ENCODE measurements around the gene LARP4B.

The LARP4B gene

DNA sequence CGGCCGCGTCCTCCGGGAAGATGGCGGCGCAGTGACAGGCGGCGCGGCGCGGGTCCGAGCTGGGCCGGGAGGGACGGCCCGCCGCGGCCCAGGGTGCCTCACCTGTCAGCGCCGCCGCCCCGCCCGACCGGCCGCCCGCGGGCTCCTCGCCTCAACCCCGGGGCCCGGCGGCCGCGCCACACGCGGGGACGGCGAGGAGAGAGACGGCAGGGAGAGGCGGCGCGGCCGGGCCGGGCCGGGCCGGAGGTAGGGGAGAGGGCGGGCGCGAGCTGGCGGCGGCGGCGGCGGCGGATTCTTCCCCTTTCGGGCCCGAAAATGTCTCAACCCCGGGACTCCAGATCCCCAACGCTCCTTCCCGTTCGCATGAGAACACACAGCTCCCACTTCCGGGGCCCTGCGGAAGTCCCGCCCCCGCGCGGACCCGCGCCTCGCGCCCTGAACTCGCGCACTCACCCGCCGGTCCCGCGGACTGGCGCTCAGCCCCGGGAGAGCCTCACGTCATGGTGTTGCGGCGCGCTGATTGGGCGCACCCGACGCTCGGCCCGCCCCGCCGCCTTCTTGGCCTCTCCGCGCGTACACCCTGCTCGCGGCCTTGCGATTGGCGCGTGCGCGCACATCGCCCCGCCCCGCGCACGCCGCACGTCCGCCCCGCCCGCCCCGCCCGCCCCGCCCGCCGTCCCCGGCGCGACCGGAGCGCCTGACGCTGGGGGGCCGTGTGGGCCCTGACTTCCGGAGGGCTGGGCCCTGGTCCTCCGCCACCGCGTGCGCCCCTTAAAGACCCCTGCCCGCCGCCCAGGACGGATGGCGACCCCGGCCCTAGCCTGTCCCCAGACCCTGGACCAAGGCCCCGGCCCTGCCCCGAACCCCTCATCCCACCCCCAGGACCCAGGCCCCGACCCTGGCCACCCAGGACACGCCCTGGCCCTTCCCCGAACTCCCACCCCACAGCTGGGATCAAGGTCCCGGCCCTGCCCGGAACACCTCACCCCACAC, at the start of gene LARP4B:
TSS of gene LARP4B (minus strand) at position 380 of the 993 bp plus-strand sequence. CDS start 45,984 bp downstream, outside the sequence.
- H3K36me3 ChIP-seq, result peaks cover 6% of the 10 kb centered on the region
- TF ChIP-seq Cebpa-rat (IDR thresholded peaks at IDR 0.05), result no peak
- peaks cover 48% of the 10 kb centered on the region for H4K20me1 ChIP-seq
- H3K4me1 ChIP-seq, result peaks cover 71% of the 10 kb centered on the region
- no peaks in the 10 kb centered on the region for H3K27me3 ChIP-seq
- peak within 1 kb of the TSS; percentile 93 for H3K4me2 ChIP-seq
- H3K4me3 ChIP-seq, result peak within 1 kb of the TSS; percentile 98
- no peaks in the 10 kb centered on the region for H3K9me3 ChIP-seq
- peak within 1 kb of the TSS; percentile 98 for H3K27ac ChIP-seq
- peak within 1 kb of the TSS; percentile 98 for H3K9ac ChIP-seq

DNA sequence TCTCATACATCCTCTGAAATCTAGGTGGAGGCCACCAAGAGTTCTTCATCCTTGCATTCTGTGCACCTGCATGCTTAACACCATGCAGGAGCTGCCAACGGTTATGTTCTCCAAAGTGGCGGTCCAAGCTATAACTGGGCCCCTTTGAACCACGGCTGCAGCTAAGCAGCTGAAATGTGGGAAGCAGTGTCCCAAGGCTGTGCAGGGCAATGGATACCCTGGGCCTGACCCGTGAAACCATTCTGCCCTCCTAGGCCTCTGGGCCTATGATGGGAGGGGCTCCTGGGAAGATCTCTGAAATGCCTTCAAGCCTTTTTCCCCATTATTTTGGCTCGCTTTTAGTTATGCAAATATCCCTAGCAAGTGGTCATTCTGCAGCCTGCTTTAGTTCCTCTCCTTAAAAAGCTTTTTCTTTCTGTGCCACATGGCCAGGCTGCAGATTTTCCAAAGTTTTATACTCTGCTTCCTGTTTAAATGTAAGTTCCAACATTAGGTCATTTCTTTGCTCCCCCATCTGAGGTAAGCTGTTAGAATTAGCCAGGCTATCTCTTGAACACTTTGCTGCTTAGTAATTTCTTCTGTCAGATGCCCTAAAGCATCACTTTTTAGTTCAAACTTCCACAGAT, 49.1 kb upstream of the LARP4B start:
- Histone ChIP-seq H3K4me2 (no peak overlapping the region), H4K20me1 (no peaks in the 10 kb centered on the region), H3K27me3 (no peaks in the 10 kb centered on the region), H3K9ac (no peak overlapping the region), H3K36me3 (peaks cover 35% of the 10 kb centered on the region), H3K4me1 (peaks cover 1% of the 10 kb centered on the region), H3K9me3 (peaks cover 51% of the 10 kb centered on the region), H3K27ac (no peak overlapping the region), H3K4me3 (no peak overlapping the region)
- no peak for TF ChIP-seq Cebpa-rat (IDR thresholded peaks at IDR 0.05)

DNA sequence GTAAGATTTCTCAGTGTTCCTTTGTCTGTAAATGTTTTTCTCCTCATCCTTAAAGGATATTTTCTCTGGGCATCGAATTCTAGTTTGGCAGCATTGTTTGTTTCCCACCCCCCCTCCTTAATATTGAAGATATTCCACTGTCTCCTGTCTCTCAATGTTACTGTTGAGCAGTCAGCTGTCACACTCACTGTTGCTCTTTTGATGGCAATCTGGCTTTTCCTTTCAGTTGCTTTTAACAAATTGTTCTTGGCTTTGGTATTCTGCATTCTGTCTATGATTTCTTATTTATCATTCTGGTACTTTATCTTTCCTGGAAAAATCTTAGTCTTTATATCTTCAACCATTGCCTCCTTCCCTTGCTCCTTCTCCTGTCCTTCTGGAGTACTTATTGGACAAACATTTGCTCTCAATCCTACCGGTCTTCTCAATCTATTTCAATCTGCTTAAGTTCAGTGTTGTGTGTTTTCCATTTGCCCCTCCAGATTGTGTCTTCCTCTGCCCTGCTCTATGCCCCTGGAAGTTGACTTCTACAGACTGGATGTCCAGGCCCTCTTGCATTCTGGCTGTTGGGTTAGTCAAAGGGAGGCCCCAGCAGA, 47.4 kb upstream of the LARP4B start:
- Histone ChIP-seq H3K9ac (no peak overlapping the region), H3K9me3 (peaks cover 51% of the 10 kb centered on the region), H3K27me3 (no peaks in the 10 kb centered on the region), H3K4me1 (peaks cover 18% of the 10 kb centered on the region), H4K20me1 (no peaks in the 10 kb centered on the region), H3K4me2 (no peak overlapping the region), H3K36me3 (peaks cover 35% of the 10 kb centered on the region), H3K4me3 (no peak overlapping the region), H3K27ac (no peak overlapping the region)
- no peak for TF ChIP-seq Cebpa-rat (IDR thresholded peaks at IDR 0.05)

DNA sequence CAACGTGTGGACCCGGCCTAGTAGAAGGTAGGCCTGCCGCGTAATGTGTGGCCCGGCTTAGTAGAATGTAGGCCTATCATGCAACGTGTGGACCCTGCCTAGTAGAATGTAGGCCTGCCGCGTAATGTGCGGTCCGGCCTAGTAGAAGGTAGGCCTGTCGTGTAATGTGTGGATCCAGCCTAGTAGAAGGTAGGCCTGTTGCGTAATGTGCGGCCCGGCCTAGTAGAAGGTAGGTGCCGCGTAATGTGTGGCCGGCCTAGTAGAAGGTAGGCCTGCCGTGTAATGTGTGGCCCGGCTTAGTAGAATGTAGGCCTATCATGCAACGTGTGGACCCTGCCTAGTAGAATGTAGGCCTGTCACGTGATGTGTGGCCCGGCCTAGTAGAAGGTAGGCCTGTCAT, 44.8 kb upstream of the LARP4B start:
- peaks cover 35% of the 10 kb centered on the region for H3K36me3 ChIP-seq
- H3K4me1 ChIP-seq, result peaks cover 33% of the 10 kb centered on the region
- H3K9me3 ChIP-seq, result peaks cover 47% of the 10 kb centered on the region
- no peak overlapping the region for H3K4me3 ChIP-seq
- no peak overlapping the region for H3K27ac ChIP-seq
- no peak overlapping the region for H3K4me2 ChIP-seq
- H3K9ac ChIP-seq, result no peak overlapping the region
- no peaks in the 10 kb centered on the region for H3K27me3 ChIP-seq
- no peak for TF ChIP-seq Cebpa-rat (IDR thresholded peaks at IDR 0.05)
- H4K20me1 ChIP-seq, result no peaks in the 10 kb centered on the region

DNA sequence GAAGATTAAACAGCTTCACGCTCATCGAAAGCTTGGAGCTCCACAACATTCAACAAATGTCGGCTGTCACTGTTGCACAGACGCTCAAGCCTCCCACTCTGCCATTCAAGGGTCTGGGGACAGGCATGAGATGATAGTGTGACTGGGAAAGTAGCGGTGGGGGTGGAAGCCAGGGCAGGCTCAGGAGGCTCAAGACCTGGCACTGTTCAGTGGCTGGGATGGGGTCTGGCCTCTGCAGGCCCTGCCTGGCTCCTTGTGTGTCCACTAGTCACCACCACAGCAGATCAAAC, 43.2 kb upstream of the LARP4B start:
- Histone ChIP-seq H3K4me3 (no peak overlapping the region), H3K27me3 (no peaks in the 10 kb centered on the region), H3K4me2 (peak overlapping the region; percentile 88), H3K36me3 (peaks cover 22% of the 10 kb centered on the region), H3K4me1 (peaks cover 33% of the 10 kb centered on the region), H3K9me3 (peaks cover 31% of the 10 kb centered on the region), H3K9ac (peak overlapping the region; percentile 53; the same call in 1 of the 2 replicates), H4K20me1 (no peaks in the 10 kb centered on the region), H3K27ac (0 out of 2 replicates have a peak overlapping the region, but pooled peaks have one; percentile 2)
- TF ChIP-seq Cebpa-rat (IDR thresholded peaks at IDR 0.05), result no peak

DNA sequence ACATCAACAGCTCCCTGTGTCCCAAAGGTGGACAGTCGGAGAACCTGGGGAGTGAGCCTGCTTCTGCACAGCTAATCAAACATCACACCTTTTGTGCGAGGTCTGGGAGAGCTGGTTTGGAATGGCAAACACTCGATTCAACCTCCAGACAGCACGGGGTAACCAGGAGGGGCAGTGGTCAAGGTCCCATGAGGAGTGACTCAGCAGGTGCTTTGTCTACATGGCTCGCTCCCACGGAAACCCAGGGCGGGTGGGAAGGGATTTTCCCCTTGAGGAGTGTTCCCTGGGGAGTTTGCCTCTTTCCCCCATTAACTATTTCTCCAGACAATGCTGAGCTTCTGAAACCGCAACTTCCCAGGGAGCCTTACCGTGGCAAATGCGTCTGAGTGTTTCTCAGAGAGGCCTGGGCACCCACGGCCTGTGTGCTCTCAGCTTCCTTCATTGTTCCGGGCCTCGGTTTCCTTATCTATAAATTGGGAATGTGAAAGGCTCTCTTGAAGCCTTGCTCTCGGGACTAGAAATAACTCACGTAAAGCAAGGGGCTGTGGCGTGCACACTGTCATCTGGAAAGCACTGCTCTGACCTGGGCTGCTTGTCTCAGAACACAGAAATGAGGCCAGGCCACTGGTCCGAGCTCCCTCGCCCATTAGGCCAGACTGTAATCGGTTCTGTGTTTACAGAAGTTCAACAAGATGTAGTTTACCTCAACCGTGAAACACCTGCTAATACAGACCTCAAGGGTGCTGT, 42.7 kb upstream of the LARP4B start:
- no peaks in the 10 kb centered on the region for H4K20me1 ChIP-seq

DNA sequence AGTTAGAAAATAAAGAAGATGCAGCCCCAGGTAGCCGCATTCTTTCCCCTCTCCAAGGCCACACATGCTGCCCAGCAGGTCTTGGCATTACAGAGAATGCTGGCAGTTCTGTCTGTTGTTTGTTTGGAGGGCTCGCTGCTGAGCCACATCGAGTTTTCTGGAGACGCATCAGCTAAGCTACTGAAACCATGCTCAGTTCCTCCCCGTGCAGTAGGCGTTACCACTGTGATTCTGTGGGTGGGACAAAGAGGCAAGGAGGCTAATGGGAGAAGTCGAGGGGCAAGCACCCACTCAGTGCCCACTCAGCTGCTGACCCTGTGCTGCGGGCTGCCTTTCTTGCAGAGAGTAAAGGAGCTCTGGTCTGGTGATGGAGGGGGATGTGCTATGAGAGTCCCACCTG, 41.3 kb upstream of the LARP4B start:
- Histone ChIP-seq H3K36me3 (peaks cover 12% of the 10 kb centered on the region), H3K4me1 (peaks cover 33% of the 10 kb centered on the region), H3K9ac (no peak overlapping the region), H3K9me3 (peaks cover 15% of the 10 kb centered on the region; the same call in 1 of the 2 replicates), H4K20me1 (no peaks in the 10 kb centered on the region), H3K27ac (no peak overlapping the region), H3K27me3 (no peaks in the 10 kb centered on the region), H3K4me2 (0 out of 2 replicates have a peak overlapping the region, but pooled peaks have one; percentile 9), H3K4me3 (no peak overlapping the region)
- no peak for TF ChIP-seq Cebpa-rat (IDR thresholded peaks at IDR 0.05)

More for the DNA sequence above, 42.7 kb upstream of the LARP4B start:
- peaks cover 26% of the 10 kb centered on the region for H3K9me3 ChIP-seq
- peaks cover 17% of the 10 kb centered on the region for H3K36me3 ChIP-seq
- peak overlapping the region; percentile 53; the same call in 1 of the 2 replicates for H3K9ac ChIP-seq
- H3K27ac ChIP-seq, result 0 out of 2 replicates have a peak overlapping the region, but pooled peaks have one; percentile 2
- H3K4me2 ChIP-seq, result peak overlapping the region; percentile 88
- H3K4me3 ChIP-seq, result no peak overlapping the region
- H3K4me1 ChIP-seq, result peaks cover 33% of the 10 kb centered on the region
- TF ChIP-seq Cebpa-rat (IDR thresholded peaks at IDR 0.05), result no peak
- H3K27me3 ChIP-seq, result no peaks in the 10 kb centered on the region

DNA sequence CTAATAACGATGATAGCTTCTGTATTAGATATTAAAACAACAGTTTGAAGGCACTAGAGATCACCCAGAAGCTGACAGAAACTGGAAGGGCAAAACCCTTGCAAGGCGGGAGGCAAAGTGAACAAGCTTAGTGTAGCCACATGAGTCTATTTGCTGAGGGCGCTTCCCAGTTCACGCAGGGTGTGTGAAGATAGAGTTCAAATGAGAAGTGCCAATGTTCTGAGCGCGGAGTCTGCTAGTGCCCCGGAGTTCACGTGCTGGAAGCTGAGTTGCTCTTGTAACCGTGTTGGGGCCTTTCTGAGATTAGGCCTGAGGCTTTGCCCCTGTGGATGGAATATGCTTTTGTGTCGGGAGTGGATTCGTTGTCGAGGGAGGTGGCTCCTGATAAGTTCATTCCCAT, 40.1 kb upstream of the LARP4B start:
- H3K9me3 ChIP-seq, result 0 out of 2 replicates have a peak, but pooled peaks cover 4% of the 10 kb centered on the region
- H3K4me1 ChIP-seq, result peaks cover 33% of the 10 kb centered on the region
- no peak overlapping the region for H3K9ac ChIP-seq
- H3K27ac ChIP-seq, result no peak overlapping the region
- H4K20me1 ChIP-seq, result no peaks in the 10 kb centered on the region
- H3K4me2 ChIP-seq, result no peak overlapping the region
- H3K27me3 ChIP-seq, result no peaks in the 10 kb centered on the region
- peaks cover 5% of the 10 kb centered on the region for H3K36me3 ChIP-seq
- no peak for TF ChIP-seq Cebpa-rat (IDR thresholded peaks at IDR 0.05)
- H3K4me3 ChIP-seq, result no peak overlapping the region

DNA sequence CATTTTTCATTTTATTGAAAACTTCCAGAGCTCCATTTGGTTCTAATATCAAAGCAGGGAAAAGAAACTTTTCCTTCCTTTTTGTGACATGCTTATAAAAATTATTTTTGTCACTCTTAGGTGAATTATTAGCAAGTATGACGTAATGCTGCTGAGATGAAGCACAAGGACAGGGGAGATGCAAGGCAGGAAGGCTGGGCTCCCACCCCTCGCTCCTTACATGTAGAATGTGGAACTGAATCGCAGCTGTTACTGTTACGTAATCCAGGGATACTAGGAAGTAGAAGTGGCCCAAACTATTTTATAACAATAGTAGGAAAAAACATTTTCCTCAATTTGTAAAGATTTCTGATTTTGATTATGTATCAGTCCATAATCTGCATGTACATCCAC, 39.6 kb upstream of the LARP4B start:
- Histone ChIP-seq H3K27ac (no peak overlapping the region), H4K20me1 (no peaks in the 10 kb centered on the region), H3K4me2 (no peak overlapping the region), H3K9ac (no peak overlapping the region), H3K9me3 (no peaks in the 10 kb centered on the region), H3K36me3 (no peaks in the 10 kb centered on the region; the same call in 1 of the 2 replicates), H3K4me1 (peaks cover 33% of the 10 kb centered on the region), H3K27me3 (no peaks in the 10 kb centered on the region), H3K4me3 (no peak overlapping the region)
- peak; percentile 48; the same call in 1 of the 2 replicates for TF ChIP-seq Cebpa-rat (IDR thresholded peaks at IDR 0.05)
